GM12873 (cell line): ENCODE data around the gene GLRA3.

Experiments
- CTCF ChIP-seq: IDR thresholded peaks from 2 replicates; pipeline ENCODE4 v1.5.1; 2012; ENCODE audit warnings: low read depth, mild to moderate bottlenecking, moderate library complexity, low read length, control low read depth; ENCODE audit not compliant: insufficient read depth; ENCODE audit errors: missing control alignments

GLRA3 gene

GRCh38 chr4:174673865-174674264 lies 155.2 kb downstream of the GLRA3 start:
- TF ChIP-seq CTCF: no peak

- TF ChIP-seq CTCF: no peak
Measured at GRCh38 chr4:174672276-174672675, 156.8 kb downstream of the GLRA3 start.

- no peak for TF ChIP-seq CTCF
Measured at GRCh38 chr4:174669270-174669669, 159.8 kb downstream of the GLRA3 start.

- TF ChIP-seq CTCF: no peak
Measured at GRCh38 chr4:174665799-174666198, 163.2 kb downstream of the GLRA3 start.

GRCh38 chr4:174663216-174663615 lies 165.8 kb downstream of the GLRA3 start:
- TF ChIP-seq CTCF: no peak

GRCh38 chr4:174658246-174658645 lies 170.8 kb downstream of the GLRA3 start:
- TF ChIP-seq CTCF: no peak

GRCh38 chr4:174657472-174657871 lies 171.6 kb downstream of the GLRA3 start:
- no peak for TF ChIP-seq CTCF
